ENCODE data around the gene IFI30. TPM values are rescaled to one million over a fixed set of nuclear protein-coding genes. Genes with fewer than 3 reads are reported as not detected.

The IFI30 gene
- total RNA-seq, 1 experiment from 2014 or later: 23.6 TPM

GRCh38 chr19:18172331-18173053, 1.1 kb upstream of the IFI30 start:
- no peak overlapping the region for H3K27ac Mint-ChIP-seq
- H2BK15ac ChIP-seq (ENCODE audit: low read depth, low read length): no peak overlapping the region
- H3K4me3 Mint-ChIP-seq: no peak overlapping the region

More at GRCh38 chr19:18172331-18173053, 1.1 kb upstream of the IFI30 start:
- no peak overlapping the region for H3K9ac ChIP-seq (ENCODE audit: extremely low read depth, insufficient read length, low read length)
- DNase-seq: no peak
- H4K8ac ChIP-seq (replicated peaks; ENCODE audit: insufficient read length, low read depth, low read length): no peak overlapping the region
- H4K20me1 ChIP-seq (ENCODE audit: control insufficient read depth, insufficient read depth, insufficient read length): no peaks in the 10 kb centered on the region
- H3K27me3 ChIP-seq (ENCODE audit: insufficient read depth, low read length): no peaks in the 10 kb centered on the region
- Mint-ChIP-seq H3K9me3 (no peaks in the 10 kb centered on the region), H3K27me3 (ENCODE audit: low read depth) (peaks cover 17% of the 10 kb centered on the region), H3K36me3 (ENCODE audit: insufficient read depth in 1 of 3, low read depth in 3 of 3) (peaks cover 10 to 39% (median 38%) of the 10 kb centered on the region in 3 experiments), H3K4me1 (peaks cover 9 to 18% of the 10 kb centered on the region in 2 experiments)
- H3K23me2 ChIP-seq (ENCODE audit: insufficient read length, low read depth, low read length, poor library complexity, severe bottlenecking): peaks cover 10% of the 10 kb centered on the region
- H2BK120ac ChIP-seq (ENCODE audit: low read depth, low read length, poor library complexity, severe bottlenecking): no peak overlapping the region
- no peak overlapping the region for H4K91ac ChIP-seq (ENCODE audit: insufficient read length, low read depth, low read length)
- H2BK5ac ChIP-seq (ENCODE audit: insufficient read length, low read length): no peak overlapping the region
- TF ChIP-seq, protein P1, sequence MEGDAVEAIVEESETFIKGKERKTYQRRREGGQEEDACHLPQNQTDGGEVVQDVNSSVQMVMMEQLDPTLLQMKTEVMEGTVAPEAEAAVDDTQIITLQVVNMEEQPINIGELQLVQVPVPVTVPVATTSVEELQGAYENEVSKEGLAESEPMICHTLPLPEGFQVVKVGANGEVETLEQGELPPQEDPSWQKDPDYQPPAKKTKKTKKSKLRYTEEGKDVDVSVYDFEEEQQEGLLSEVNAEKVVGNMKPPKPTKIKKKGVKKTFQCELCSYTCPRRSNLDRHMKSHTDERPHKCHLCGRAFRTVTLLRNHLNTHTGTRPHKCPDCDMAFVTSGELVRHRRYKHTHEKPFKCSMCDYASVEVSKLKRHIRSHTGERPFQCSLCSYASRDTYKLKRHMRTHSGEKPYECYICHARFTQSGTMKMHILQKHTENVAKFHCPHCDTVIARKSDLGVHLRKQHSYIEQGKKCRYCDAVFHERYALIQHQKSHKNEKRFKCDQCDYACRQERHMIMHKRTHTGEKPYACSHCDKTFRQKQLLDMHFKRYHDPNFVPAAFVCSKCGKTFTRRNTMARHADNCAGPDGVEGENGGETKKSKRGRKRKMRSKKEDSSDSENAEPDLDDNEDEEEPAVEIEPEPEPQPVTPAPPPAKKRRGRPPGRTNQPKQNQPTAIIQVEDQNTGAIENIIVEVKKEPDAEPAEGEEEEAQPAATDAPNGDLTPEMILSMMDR (conservative IDR thresholded peaks at IDR 0.05): no peak
- H3K4me2 ChIP-seq (ENCODE audit: insufficient read depth, insufficient read length, low read length): no peak overlapping the region
- H3K4ac ChIP-seq (ENCODE audit: low read depth, low read length): no peak overlapping the region
- H2BK12ac ChIP-seq (ENCODE audit: insufficient read length, low read depth, low read length): no peak overlapping the region
- WGBS (ENCODE audit: extremely low coverage, insufficient read length, low lambda C conversion rate): no CpG with 5 or more reads among the region's 7 CpGs
- no peak overlapping the region for H2BK20ac ChIP-seq (ENCODE audit: low read depth, low read length, poor library complexity, severe bottlenecking)
- H4K5ac ChIP-seq (ENCODE audit: insufficient read length, low read depth, low read length): no peak overlapping the region
- no peak overlapping the region for H3K23ac ChIP-seq (ENCODE audit: insufficient read length, low read depth, low read length)
- no peaks in the 10 kb centered on the region; the same call in 1 of the 2 replicates for H3K4me1 ChIP-seq (ENCODE audit: insufficient read depth, low read length)
- no peaks in the 10 kb centered on the region for H3K79me2 ChIP-seq (ENCODE audit: insufficient read depth, low read length)
- H3K18ac ChIP-seq (ENCODE audit: insufficient read length, low read depth, low read length): no peak overlapping the region
- no peak overlapping the region for H3K56ac ChIP-seq (ENCODE audit: insufficient read length, low read depth, low read length)
- H3K9me3 ChIP-seq (ENCODE audit: control insufficient read depth, low read depth, low read length): no peaks in the 10 kb centered on the region
- no peak overlapping the region for H2AFZ ChIP-seq (ENCODE audit: low read length)
- H3K14ac ChIP-seq (ENCODE audit: insufficient read depth, low read length): no peak overlapping the region
- H3K27ac ChIP-seq (ENCODE audit: insufficient read length, low read depth, low read length): no peak overlapping the region
- no peak overlapping the region for H2AK5ac ChIP-seq (ENCODE audit: insufficient read length, low read length)
- no peak overlapping the region for H3T11ph ChIP-seq (ENCODE audit: low read length)
- no peaks in the 10 kb centered on the region for H3K79me1 ChIP-seq (ENCODE audit: insufficient read depth, low read depth, low read length, poor library complexity, severe bottlenecking)
